NCI-H1694 (cell line): ENCODE measurements around the gene CNBD2.
"Not testable (repeated sequence)": the region's sequence is repeated elsewhere in the genome, so short reads cannot be mapped to it uniquely, and the experiment has no call there.

Experiments
- DNase-seq: peaks from one replicate; lab custom pipeline; 2025; lab: John Stamatoyannopoulos, UW

The CNBD2 gene

DNA sequence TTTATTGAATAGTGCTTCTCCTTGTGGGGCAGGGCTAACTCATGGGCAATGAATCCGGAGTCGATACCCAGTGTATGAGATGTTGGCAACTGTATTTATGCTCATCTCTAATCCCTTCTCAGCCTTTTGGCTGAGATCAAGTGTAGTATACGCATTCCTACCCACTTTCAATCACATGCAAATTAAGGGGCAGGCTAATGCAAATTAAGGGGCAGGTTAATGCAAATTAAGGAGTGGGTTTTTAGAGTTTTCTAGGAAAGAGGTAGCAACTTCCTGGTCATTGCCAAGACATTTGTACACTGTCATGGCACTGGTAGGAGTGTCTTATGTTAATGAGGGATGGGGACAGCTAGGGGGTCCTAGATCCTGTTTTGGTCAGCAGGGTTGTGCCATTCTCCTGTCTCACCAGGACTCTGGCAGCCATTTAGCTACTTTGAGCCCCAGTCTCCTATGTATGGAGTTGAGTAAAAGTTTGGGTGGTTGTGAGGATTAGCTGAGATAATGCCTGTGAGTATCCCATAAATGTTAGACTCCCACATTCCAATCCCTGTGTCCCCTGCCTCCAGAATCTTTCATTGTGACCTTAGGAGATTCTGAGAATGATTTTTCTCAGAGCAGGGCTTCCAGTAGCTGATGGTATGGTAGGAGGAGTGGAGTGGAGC is at the start of gene CNBD2:
CNBD2 (plus strand) TSS at position 612 of the 662 bp plus-strand sequence. CDS start 173 bp downstream, outside the sequence.
- DNase-seq, result no peak

- DNase-seq, result no peak
Observed at GRCh38 chr20:35920523-35920922, 47.9 kb upstream of the CNBD2 start.

DNA sequence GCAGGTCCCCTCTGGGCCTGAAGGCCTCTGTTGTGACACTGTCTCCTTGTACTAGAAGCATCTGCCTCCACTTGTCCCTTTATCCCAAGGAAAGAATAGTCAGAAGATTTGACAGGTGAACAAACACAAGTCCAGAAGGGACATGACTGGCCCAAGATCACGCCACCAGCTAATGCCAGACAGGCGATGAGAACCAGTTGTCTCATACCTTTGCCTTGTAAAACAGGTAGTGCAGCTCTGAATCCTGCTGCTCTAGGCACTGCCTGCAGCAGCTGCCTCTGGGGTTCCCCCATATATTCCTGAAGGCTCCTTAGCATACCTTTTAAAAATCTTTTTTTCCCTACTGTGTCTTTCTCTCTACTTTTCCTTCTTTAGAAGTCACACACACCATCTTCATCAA is 39.1 kb upstream of the CNBD2 start:
- DNase-seq, result no peak

DNA sequence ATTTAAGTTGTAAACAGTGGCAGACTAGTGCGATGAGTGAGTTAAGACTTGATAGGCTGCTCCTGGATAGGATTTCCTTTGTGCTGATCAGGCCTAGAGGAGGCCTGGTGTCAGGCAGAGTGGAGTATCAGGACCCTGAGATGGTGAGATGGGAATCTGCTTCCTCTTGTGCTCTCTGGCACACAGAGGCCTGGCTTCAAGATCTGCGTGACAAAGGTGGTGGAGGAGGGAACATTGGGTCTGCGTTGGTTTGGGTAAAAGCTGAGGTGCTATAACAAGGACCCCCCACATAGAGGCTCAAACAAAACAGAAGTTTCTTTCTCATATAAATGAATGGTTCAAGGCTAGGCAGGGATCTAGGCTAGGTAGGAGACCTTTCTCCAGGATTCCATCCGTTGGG is 34.3 kb upstream of the CNBD2 start:
- no peak for DNase-seq

GRCh38 chr20:35939264-35939663 is 29.1 kb upstream of the CNBD2 start:
- DNase-seq, result no peak

- DNase-seq, result no peak
Observed at GRCh38 chr20:35941620-35942019, 26.8 kb upstream of the CNBD2 start.

DNA sequence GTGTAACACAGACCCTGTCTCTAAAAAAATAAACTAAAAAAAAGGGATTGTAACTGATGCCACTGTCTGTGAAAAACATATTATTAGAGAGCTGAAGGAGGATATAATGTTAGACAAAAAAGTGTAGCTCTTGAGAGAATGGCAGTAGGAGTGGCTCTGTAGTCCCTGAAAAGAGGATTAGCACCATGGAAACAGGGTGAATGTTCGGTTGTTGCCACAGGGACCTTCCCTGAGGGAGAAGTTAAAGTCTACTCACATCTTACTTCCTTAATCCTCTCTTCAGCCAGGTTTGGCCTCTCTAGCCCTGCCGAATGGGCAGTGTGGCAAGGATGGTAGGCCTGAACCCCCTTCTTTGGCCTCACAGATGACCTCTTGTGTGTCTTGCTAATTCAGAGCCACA is 26.1 kb upstream of the CNBD2 start:
- no peak for DNase-seq

DNA sequence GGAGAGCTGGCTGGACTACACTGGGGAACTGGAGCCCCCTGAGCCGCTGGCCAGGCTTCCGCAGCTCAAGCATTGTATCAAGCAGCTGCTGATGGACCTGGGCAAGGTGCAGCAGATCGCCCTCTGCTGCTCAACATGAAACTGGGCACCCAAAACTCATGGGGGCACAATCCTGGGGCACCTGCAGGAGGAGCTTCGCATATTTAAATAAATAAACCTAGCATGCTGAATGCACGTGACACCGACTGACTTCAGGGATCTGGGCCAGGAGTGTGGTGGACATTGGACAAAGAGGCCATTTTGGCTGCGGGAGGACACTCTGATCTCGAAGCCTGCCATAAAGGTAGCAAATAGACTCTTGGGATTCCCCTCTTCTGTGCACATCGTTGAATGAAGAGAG is 20.9 kb upstream of the CNBD2 start:
- DNase-seq, result no peak

DNA sequence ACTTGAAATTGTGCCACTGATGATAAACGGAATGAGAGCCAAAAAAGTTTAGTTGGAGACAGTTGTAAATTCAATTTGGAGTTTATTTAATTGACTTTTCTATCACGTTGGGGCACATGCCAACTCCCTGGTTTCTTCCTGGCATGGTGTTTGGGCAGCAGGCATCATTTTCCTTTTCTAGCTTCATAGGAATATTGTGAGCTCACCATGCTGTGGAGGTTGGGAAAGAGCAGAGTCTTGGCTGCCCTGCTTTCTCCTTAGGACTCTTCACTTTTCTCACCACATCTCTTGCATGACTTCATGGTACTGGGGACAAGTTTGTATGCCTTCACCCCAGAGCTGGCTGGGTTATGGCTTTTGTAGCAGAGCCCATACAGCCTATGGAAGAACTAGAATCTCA is 20.5 kb upstream of the CNBD2 start:
- DNase-seq, result no peak

- DNase-seq, result no peak
Observed at GRCh38 chr20:35950093-35950492, 18.3 kb upstream of the CNBD2 start.

- DNase-seq, result not testable (repeated sequence)
Observed at GRCh38 chr20:35952080-35952479, 16.3 kb upstream of the CNBD2 start.

GRCh38 chr20:35952480-35953386 is 15.7 kb upstream of the CNBD2 start:
- no peak for DNase-seq

- no peak for DNase-seq
Observed at GRCh38 chr20:35953387-35954199, 14.8 kb upstream of the CNBD2 start.

DNA sequence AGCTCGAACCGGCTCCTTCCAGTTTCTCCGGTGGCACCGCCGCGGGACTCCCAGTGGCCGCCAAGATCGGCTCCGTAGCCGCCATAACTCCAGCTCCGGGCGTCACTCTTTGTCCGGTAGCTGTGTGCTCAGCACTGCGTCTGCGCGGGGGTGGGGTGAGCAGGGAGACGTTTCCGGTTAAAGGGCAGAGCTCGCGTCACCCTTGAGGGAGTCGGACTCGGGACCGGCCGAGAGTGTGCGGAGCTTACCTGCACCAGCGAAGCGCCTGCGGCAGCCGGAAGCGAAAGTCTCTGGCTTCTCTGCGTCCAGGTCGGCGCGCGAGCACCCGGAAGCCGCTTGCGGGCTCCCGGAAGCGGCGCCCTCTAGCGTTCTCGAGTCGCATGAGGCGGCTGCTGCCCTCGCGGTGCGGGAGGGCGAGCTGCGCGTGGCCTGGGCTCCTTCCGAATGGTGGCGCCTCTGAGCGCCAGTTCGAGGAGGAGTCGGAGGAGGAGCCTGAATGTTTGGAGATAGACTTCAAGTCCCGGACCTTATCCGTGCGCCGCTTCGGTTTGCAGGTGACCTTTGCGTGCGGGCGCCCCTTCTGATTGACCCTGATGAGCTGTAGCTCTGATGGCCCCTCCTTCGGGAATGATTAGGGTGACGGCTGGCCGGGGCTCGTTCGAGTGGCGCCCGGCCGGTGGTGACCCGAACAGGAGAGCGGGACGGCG is 14.0 kb upstream of the CNBD2 start, which contains the start of gene SCAND1:
SCAND1 (minus strand) TSS at position 303 of the 707 bp plus-strand sequence; CDS start at position 85, 218 bp downstream.
- DNase-seq, result peak; percentile 89

- DNase-seq, result no peak
Observed at GRCh38 chr20:35954907-35955251, 13.5 kb upstream of the CNBD2 start.

DNA sequence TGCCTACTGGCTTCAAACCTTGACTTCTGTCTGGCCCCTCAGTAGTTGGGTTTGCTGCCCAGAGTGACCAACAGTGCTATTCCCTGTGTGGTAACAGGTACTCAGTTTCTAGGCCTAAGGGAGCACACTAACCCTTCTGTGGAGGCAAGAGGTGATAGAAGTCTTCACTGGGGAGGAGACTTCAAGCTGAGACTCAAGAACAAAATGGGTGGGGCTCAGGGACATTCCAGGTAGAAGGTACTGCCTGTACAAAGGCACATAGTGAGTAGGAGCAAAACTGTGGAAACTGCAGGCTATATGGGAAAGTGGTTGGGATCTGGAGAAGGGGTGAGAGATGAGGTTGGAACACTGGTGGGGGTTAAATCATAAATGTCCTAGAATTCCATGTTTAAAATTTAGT is 11.8 kb upstream of the CNBD2 start:
- DNase-seq, result no peak

DNA sequence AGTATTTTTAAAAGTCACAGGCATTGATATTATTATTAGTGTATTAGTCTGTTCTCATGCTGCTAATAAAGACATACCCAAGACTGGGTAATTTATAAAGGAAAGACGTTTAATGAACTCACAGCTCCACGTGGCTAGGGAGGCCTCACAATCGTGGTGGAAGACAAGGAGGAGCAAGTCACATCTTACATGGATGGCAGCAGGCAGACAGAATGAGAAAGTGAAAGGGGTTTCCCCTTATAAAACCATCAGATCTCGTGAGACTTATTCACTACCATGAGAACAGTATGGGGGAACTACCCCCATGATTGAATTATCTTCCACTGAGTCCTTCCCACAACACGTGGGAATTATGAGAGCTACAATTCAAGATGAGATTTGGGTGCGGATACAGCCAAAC is 9.1 kb upstream of the CNBD2 start:
- not testable (repeated sequence) for DNase-seq

DNA sequence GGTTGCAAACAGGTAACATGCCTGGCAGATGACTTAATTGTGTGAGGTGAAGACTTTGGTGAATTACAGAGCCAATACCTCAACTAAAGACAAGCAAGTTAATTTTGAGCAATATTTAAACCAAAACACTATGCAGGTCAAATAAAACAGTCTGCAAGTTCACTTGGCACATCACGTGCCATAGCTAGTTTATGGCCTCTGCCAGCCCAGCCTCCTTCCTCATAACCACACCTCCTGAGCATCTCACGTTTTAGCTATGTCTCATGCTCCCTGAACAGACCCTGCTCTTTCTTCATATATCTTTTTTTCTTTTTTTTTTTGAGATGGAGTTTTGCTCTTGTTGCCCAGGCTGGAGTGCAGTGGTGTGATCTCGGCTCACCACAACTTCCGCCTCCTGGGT is 4.5 kb upstream of the CNBD2 start:
- no peak for DNase-seq

DNA sequence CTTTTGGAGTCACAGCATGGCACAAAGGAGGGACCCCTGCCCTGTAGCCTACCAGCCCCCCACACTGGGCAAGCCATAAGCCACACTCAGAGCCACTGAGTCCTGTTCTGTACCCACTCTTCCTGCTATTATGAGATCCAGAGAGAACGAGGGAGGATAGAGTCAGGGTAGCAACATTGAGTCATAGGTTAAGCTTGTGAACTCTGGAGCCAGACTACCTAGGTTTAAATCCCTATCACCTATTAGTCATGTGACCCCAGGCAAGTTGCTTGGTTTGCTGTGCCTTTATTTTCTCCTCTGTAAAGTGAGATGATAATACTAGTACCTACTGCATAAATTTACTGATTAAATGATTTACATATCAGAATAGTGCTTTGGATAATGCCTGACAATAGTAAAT is 540 bp downstream of the CNBD2 start:
- DNase-seq, result no peak

DNA sequence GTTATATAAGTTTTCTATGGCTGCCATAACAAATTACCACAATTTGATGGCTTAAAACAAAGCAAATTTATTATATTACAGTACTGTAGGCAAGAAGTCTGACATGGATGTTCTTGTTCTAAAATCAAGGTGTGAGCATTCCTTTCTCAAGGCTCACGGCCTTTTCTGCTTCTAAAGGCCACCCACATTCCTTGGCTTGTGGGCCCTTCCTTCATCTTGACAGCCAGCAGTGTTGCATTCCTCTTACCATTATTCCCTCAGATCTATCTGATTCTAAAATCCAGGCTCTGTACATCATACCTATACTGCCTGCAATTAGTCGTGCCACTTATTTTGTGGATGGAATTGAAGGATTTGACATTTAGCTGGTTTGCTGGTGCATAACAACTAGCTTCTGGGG is 3.6 kb downstream of the CNBD2 start:
- no peak for DNase-seq

DNA sequence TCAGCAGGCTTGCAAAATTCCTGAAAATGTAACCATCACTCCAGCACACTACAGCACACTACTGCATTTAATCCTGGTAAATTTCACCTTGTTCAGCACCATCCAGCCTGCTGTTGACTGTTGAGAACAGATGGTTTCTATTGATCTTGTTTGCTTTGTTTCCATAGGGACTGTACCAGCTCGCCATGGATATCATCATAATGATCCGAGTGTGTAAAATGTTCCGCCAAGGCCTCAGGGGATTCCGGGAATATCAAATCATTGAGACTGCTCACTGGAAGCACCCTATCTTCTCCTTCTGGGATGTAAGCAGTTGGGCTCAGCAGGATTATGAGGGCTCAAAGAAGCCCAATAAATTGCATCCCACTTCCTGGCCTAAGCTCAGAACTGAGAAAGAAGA is 4.1 kb downstream of the CNBD2 start:
- DNase-seq, result peak; percentile 87

DNA sequence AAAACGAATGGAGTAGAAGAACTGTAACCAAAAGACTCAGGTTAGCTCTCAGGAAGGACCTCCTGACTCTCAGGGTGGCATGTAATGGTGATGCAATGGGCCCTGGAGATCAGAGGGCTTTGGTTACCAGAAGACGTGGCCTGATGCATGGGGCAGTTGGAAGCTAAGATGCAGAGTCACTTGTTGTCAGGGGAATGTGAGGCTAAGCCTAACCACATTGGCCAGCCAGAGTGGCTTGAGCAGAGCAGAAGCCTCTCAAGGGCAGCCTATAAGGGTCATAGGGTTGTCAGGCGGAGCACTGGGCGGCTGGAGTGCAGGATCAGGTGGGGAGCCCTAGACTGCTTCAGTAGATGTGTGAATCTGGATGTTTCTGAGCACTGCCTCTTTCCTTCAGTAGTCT is 5.9 kb downstream of the CNBD2 start:
- no peak for DNase-seq
